GM03348 (cell line): ENCODE measurements around the gene SPARCL1.
"Not testable (repeated sequence)": the region's sequence is repeated elsewhere in the genome, so short reads cannot be mapped to it uniquely, and the experiment has no call there.

Experiments used
- DNase-seq: peaks from one replicate; pipeline ENCODE4 v3.0.0; 2012; ENCODE audit warnings: low spot score

SPARCL1 gene, protein sequence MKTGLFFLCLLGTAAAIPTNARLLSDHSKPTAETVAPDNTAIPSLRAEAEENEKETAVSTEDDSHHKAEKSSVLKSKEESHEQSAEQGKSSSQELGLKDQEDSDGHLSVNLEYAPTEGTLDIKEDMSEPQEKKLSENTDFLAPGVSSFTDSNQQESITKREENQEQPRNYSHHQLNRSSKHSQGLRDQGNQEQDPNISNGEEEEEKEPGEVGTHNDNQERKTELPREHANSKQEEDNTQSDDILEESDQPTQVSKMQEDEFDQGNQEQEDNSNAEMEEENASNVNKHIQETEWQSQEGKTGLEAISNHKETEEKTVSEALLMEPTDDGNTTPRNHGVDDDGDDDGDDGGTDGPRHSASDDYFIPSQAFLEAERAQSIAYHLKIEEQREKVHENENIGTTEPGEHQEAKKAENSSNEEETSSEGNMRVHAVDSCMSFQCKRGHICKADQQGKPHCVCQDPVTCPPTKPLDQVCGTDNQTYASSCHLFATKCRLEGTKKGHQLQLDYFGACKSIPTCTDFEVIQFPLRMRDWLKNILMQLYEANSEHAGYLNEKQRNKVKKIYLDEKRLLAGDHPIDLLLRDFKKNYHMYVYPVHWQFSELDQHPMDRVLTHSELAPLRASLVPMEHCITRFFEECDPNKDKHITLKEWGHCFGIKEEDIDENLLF

DNA sequence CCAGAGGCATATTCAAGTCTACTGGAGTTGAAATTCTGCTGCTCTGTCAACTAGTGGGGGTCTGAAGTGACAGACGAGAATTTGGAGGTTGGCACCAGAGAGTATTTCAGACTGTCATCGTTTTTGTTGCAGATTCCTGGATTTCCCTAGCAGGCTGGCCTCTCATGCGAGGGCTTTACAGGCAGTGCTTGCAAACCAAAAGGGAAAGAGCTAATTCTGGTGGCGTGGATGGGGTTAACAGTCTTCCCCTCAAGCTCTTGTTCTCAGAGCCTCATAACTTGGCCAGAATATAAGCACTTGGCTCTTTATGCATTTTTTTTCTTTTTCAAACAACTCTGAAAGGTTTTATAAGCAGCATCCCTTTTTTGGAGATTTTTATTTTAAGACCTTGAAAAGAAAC is at the start of gene SPARCL1:
TSS of gene SPARCL1 (minus strand) at position 190 of the 400 bp plus-strand sequence. CDS start 29,802 bp downstream, outside the sequence.
- DNase-seq, result no peak

DNA sequence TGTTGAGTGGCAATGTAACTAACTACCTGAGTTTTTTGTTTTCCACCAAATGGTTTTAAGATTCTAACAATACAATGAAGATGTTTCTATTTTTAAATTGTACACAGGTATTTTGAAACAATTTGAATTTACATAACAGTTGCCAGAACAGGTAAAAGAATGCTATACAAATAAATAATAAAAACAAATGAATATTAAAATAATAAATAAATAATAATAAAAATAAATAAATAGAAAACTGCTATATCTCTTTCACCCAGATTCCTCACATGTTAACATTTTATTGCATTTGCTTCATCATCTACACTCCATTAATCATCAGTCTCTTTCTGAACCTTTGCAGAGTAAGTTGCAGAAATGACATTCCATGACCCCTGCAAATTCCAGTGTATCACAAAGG is 46.8 kb upstream of the SPARCL1 start:
- DNase-seq, result no peak

DNA sequence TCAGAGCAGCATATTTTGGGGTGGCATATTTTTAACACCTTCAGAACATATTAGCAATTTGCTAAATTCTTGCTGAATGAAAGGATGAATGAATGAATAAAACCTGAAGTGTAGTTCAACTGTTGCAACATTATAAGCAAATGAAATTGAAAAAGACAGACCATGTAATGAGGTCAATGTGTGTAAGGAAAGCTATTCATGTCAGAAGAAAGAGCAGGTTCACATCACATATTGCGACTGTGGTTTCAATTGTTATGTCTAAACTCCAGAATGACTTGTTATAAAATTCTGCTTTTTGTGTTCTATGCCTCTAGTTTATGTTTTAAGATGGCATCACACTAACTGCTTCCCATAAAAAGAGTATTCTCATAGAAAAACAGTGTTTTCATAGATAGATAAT is 46.2 kb upstream of the SPARCL1 start:
- no peak for DNase-seq

DNA sequence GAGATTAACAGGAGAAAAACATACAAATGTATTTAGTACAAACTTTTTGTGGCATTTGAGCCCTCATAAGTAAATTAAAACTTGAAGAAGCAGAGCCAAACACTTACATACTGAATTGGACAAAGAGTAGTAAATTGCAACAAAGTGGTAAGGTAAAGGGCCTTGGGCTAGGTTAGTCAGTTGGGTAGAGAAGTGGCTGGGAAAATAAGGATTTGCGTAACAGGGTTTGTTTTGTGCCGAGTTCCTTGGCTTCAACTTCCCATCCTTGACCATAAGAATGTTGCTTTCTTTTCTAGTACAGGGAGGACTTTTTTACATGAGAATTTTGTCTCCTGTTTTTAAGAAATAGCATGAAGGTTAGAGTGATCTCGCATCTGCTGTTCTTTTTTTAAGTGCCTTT is 45.8 kb upstream of the SPARCL1 start:
- DNase-seq, result no peak

DNA sequence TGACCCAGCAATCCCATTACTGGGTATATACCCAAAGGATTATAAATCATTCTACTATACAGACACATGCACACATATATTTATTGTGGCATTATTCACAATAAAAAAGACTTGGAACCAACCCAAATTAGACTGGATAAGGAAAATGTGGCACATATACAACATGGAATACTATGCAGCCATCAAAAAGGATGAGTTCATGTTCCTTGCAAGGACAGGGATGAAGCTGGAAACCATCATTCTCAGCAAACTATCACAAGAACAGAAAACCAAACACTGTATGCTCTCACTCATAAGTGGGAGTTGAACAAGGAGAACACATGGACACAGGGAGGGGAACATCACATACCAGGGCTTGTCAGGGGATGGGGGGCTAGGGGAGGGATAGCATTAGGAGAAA is 45.2 kb upstream of the SPARCL1 start:
- DNase-seq, result not testable (repeated sequence)

DNA sequence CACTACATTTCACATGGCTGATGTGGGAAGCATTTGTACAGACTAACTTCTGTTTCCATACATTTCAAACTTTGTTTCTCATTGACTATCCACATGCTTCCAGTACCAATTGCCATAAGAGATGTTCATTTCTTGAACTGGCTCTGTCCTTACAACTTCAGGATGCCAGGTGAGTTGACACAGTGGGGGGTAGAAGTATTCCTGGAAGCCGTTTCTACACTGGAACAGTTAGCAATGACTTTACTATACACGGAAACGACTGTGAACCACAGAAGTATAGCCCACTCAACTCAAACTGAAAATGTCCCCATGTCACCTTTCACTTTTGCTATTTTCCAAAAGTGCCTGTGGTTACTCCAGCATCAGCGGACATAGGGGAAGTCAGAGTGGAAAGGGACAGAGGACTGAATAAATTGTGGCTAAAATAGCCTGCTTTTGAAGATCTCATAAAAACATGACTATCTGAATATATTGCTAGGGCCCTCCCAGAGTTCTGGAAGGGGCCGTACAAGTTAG is 41.2 kb upstream of the SPARCL1 start:
- DNase-seq, result no peak

DNA sequence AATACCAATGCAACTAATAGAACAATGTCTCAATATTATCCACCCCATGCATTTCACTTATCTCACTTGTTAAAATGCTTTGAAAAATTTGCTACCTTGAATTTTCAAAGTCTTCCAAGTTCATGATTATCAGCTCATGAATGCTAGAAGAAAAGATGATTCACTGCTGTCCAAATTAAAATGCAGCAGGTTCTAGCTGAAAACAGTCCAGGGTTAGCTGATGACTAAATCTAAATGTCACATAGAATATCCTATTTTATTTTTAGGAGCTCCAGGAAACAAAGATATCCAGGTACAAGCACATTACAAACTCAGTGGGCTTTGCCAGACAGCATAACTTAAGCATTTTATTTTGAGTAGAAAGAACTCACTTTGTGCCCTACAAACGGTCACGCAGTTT is 38.0 kb upstream of the SPARCL1 start:
- DNase-seq, result no peak

DNA sequence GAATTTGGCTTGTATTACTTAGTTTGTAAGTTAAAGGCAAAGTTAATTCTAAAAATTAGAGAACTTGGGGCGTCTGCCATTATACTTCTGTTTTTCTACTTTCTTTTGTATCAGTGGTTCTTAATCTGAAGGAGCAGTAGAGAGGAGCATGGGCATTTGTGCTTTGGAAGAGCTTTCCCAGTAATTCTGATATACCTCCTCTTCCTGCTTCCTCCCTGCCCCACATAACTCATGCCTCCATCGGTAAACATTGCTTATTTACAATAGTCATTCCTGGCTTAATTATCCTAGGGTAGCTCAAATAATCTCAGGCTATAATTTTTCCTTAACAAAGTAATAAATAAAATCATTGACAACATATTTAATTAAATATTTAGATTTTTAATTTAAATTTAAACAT is 37.1 kb upstream of the SPARCL1 start:
- no peak for DNase-seq

DNA sequence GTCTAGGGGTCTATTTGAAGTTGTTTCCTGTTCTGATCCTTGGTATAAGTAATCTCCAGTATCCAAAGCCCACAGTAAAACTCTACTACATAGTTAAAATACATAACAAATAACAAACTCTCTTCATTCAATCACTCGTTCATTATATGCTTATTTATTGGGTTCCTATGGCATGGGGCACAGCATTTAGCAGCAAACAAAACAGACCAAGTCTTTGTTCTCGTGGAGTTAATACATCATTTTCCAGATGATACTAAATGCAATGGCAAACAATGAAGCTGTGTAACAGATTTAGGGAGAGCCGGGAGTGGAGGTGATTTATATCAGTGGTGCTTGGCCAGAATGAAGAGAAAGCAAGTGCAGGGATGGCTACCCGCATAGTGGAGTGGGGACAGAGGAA is 36.6 kb upstream of the SPARCL1 start:
- DNase-seq, result no peak

DNA sequence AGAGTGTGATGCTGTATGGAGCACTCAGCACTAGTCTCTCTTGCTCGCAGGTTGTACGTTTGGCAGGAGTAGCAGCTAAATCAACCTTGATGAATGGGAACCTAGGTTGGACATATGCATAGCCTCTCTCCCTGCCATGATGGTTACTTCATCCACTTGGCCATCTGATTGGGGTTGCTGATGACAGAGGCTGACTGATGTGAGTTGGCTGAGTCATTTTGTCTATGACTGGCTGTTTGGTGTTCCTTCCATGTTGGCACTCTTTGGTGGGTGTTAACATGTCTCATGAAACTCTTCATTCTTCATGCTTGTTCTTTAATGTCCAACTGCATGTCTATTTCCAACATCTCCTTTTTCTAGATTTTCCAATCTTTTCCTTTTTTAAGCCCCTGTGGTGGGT is 31.6 kb upstream of the SPARCL1 start:
- DNase-seq, result no peak

DNA sequence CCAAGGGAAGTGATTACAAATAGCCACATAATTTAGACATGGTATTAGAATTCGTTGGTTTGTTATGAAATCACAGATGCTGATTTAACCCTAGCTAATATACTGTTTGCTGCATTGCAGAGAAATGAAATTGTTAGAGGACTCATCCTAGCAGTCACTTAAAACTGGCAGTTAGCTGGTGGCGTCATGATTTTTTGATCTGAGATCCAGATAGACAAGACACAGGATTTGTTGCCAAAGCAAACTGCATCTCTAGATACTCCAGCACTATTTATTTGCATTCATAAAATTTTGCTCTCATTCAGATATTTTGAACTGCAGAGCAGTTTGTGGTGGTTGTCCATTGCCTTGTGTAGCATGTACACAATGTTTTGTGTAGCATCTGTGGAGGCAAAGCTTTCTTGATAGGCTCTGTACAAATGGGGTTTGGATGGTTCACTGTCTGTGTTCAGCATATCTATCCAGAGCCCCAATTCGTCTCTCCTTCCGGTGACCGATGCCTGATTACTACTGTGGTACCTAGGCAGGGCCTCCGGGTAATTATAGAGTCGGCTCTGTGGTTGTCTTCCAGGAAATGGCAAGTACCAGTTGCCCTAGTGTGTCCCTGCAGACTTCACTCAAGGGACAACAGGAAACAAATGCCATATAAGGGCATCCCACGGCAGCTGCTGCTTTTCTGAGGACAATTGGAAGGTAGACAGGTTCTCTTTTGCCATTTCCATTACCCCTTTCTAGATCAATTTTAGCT is 30.1 kb upstream of the SPARCL1 start:
- no peak for DNase-seq

DNA sequence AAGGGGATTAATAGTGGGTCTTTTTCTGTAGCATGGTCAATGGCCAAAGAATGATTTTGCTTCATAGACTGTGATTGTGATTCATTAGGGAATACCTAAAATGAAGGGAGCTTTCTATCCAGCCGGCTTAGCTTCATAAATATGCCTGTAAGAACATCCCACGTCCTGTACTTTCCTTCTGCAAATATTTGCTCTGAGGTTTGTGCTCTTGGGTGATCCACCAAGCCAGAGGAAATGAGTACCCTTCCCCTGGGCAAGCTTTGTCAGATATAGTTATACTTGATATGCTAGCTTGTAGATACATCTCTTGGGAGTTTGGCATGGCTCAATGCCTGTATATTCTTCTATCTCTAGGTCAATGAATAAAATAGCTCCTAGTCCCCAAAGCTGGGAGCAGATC is 28.2 kb upstream of the SPARCL1 start:
- DNase-seq, result no peak

DNA sequence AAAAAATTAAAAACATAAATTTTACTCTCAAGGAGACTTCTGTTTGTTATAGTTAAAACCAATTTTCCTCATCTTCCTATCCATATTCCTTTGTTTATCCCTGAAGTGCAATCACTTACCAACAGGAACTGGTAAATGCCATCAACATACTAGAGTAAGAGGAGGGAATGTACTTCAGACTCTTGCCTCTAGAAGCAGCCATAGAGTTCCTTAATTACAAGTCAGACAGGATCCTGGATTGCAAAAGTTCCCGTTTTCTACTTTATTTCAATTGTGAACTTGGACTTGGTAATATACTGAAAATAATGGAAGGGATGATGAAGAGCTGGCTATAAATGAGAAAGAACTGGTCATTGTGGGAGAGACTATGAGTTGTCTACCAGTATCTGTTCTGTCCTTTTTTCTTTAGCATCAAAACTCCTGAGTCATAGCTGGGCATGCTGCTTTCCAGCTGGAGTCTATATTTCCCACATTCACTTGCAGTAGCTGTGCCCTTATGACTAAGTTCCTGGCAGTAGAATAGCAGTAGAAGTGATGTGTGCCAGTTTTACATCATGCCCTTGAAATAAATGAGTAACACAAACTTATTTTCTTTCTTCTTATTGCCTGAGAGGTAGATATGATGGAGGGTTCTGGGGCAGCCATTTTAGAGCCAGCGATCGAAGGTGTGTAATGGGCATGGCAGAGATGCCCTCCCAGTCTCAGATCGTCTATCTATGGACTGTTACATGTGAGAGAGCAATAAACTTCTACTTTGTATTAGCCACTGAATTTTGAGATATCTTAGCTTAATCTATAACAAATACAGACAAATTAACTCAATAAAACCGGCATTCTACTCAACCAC is 26.8 kb upstream of the SPARCL1 start:
- DNase-seq, result peak; percentile 69

DNA sequence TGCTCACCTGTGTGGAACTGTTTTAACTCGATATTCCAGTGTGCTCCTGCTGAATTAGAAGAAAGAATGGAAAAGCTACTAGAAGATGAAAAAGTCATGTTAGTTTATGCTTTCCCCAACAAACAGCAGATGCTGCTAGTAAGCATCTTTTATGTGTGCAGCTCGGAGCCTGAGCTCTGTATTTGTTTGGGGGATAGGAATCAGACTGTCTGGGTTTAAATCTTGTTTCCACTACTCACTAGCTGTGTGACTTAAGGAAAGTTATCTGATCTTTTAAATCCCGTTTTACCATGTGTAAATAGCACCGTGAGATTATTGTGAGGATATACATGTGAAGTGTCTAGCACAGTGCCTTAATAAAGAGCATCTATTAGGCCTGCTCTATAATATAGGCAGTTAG is 24.0 kb upstream of the SPARCL1 start:
- DNase-seq, result no peak

DNA sequence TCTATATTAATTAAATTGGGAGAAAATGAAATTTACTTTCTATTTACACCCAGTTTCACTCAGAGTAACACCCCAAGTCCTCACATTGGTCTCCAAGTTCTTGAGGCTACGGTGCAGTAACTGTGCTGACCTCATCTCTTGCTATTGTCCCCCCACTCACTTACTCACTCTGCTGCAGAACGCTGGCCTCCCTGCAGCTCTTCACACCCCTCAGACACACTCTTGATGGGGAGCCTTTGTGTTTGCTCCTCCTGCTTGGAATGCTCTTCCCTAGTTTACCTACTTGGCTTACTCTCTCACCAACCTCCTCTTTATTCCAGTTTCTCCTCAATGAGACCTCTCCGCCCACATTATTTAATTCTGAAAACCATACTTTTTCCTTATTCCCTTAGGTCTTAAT is 22.2 kb upstream of the SPARCL1 start:
- no peak for DNase-seq

DNA sequence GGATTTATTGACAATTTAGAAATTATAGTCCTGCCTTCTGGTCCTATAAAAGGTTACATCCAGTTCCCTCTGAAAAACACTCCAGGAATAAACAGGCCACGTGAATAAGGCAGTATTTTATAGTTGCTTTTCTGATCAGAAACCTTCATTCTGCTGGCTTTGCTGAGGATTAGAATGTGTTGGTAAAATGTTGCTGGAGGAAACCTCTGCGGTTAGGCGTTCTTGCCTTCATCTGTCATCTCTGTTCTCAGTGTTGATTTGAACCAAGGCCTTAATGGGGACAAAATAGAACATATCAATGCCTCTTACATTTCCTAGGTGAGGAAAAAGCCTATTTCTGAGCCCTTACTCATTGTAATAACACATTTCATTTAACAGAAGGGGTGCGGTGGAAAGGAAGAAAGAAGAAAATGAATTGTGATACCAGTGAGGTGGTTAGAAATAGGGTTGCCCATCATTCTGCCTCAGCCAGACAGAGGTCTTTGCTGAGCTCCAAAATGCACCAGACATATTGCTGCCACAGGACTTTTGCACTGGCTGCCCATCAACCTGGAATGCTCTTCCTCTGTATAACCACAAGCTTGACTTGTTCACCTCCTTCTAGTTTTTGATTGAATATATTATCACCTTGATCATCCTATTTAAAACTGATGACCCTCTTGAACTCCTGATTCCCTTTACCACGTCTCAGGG is 18.0 kb upstream of the SPARCL1 start:
- peak; percentile 18 for DNase-seq

DNA sequence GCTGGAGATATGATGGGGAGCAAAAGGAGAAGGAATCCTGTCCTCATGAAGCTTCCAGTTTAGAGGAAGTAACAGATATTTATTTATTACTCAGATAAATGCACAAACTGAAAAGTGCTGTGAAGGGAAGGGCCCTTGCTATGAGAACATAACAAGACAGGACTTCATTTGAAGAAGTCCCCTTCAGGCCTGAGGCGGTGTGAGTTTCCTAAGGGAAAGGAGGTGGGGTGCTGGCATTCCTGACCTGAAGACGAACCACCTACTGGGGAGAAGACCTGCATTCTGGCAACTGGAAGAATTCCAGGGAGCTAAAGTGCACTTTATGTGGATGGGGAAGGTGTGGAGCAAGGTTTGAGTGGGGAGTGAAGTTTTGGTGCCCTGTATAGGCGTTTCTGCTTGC is 15.9 kb upstream of the SPARCL1 start:
- no peak for DNase-seq

DNA sequence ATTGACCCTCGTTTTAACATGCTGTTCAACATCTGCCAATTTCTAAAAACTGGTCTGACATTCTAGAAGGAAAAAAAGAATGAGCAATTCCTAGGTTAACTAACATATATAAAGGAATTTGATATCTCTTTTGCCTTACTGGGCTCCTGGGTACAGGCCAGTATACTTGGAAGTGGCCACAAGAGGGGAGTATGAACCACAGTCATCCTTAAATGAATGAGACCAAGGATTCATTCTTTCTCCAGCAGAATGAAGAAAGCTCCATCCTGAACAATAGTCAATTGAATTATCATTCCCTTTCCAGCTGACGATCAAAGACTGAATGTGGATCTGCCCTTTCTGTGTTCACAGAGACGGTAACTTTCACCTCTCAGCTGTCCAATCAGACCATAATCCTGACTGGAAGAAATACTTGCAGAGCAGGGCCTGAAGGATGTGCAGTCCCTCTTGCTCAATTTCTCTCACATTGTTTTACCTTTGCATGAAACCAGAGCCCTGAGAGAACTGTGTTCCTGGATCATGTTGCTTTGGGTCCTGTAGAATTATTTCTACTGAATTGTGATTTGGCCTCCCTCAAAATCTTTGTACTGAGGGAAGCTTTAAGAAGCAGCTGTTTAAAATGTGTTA is 14.8 kb upstream of the SPARCL1 start:
- peak; percentile 79 for DNase-seq

DNA sequence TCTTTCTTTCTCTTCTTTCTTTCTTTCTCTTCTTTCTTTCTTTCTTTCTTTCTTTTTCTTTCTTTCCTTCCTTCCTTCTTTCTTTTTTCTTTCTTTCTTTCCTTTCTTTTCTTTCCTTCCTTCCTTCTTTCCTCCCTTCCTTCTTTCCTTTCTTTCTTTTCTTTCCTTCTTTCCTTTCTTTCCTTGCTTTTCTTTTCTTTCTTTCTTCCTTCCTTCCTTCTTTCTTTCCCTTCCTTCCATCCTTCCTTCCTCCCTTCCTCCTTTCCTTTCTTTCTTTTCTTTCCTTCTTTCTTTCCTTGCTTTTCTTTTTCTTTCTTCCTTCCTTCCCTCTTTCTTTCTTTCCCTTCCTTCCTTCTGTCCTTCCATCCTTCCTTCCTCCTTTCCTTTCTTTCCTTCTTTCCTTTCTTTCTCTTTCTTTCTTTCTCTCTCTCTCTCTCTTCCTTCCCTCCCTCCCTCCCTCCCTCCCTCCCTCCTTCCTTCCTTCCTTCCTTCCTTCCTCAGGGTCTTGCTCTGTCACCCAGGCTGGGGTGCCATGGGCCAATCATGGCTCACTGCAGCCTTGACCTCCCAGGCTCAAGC is 13.6 kb upstream of the SPARCL1 start:
- no peak for DNase-seq

DNA sequence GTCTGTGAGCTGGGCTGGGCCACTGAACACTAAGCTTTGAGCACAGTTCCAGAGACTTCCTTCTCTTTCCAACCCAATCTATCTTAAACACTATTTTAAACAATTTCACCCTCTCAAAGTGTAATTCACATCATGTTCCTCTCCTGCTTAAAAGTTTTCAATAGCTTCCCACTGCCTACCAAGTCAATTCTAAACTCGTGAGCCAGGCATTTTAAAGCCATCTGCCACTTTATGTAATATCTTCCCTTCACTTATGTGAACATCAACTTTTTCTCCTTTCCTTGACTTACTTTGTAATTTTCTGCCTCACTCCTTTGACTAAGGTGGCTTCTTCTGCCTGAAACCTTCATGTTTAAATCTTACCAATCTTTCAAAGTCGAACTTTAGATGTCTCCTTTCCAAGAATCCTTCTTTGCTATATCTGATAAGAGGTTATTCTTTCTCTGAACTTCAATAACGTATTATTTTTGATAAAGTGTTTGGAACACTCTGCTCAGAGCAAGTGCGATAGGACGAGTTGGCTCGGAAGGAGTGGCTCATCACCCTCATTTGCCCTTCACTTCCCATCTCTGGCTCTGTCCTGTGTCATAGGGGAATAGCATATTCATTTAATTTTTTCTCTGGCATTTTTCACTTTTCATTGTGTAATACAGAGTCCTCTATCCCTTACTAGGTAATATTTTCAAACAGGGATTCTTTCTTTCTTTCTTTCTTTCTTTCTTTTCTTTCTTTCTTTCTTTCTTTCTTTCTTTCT is 13.0 kb upstream of the SPARCL1 start:
- DNase-seq, result no peak
